HG03469 (cell line): Measurements from ENCODE around the gene TBX20.

Experiments
- ATAC-seq: cut with Tn5 transposase; IDR thresholded peaks from one replicate; pipeline ENCODE4 v1.9.1; 2021; ENCODE audit warnings: mild to moderate bottlenecking, moderate library complexity, moderate number of reproducible peaks; ENCODE audit not compliant: unreplicated experiment

Gene TBX20

GRCh38 chr7:35253710-35254495 lies at the start of gene TBX20:
Gene TBX20, minus strand, starts transcription at chr7:35254100. Its CDS starts 480 bp downstream, at chr7:35253620.
- ATAC-seq, result no peak

- ATAC-seq, result no peak
These were observed 35.5 kb upstream of the TBX20 start for GRCh38 chr7:35289376-35289775.

DNA sequence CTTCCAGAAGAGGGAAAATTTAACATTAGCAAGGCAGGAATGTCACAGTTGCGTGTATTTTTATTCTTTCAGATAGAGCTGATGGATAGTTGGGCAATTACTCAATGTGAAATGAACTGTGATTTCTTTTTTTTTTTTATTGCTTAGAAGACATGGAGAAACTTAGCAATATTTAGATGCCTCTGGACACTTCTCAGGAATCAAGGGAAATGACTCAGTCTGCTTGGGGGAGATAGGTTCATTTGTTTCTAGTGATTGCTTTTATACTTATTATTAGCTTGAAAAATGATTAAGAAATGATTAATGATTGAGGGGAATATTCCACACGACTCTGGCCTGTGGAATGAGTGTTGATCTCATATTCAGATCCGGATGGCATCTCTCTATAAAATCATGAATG lies 33.1 kb upstream of the TBX20 start:
- ATAC-seq, result no peak

GRCh38 chr7:35286422-35286821 lies 32.5 kb upstream of the TBX20 start:
- no peak for ATAC-seq

GRCh38 chr7:35285799-35286198 lies 31.9 kb upstream of the TBX20 start:
- no peak for ATAC-seq

GRCh38 chr7:35280902-35281301 lies 27.0 kb upstream of the TBX20 start:
- no peak for ATAC-seq

DNA sequence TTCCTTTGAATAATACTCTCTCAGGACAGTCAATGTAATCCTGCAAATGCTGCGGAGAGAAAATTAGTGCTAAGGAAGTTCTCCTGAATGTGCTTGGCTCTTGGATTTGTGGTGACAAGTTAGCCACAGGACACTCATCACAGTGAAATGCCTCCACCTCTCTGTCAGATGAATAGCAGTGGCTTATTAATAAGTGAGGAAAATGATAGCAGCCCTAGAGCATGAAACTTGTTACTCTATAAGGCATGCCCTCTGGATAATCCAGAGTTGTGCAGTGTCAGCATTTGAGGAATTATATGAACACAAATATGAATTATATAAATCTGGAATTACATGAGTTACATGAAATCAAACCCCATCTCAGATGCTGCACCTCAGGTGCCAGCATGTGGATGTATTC lies 23.5 kb upstream of the TBX20 start:
- no peak for ATAC-seq

GRCh38 chr7:35272246-35272645 lies 18.3 kb upstream of the TBX20 start:
- ATAC-seq, result no peak

DNA sequence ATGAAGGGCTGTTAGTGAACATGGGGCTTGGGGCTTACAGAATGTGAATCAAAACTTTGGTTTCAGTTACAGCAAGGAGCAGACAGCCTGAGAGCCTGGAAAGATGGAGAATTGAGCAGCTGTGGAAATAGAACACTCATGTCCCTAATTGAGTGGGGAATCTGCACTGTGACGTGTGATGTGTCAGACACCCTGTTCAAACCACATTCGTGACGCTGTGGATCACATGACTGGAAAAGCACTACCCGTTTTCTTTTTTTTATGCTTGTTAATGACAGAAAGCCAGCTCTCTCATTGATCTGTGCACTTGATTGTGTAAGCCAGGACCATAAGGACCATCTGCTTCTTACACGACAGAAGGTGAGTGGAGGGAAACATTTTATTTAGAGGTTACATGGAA lies 15.1 kb upstream of the TBX20 start:
- ATAC-seq, result no peak

- ATAC-seq, result no peak
These were observed 13.5 kb upstream of the TBX20 start for GRCh38 chr7:35267411-35267810.

- ATAC-seq, result no peak
These were observed 9.5 kb upstream of the TBX20 start for GRCh38 chr7:35263396-35263795.

- no peak for ATAC-seq
These were observed 7.8 kb upstream of the TBX20 start for GRCh38 chr7:35261476-35262285.

- no peak for ATAC-seq
These were observed 7.1 kb upstream of the TBX20 start for GRCh38 chr7:35261041-35261440.

DNA sequence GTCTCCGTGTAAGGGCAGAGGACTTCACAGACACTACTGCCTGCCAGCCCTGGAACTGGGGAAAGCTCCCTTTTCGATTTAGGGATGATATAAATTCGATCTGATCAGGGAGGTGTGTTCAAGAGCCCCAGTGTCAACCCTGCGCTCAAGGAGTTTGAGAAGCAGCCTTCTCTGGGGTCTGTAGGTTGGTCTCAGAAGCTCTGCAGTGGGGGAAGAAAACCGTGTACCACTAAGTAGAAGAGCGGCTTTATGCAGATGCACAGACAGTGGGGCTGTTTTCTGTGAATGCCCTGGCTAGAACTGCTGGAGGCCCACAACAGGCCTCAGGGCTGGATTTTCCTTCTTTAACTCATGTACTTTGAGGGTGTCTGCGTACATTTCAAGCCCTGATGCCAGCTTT lies 6.3 kb upstream of the TBX20 start:
- no peak for ATAC-seq

- ATAC-seq, result no peak
These were observed 5.6 kb upstream of the TBX20 start for GRCh38 chr7:35259523-35259908.

- no peak for ATAC-seq
These were observed 5.1 kb upstream of the TBX20 start for GRCh38 chr7:35258868-35259522.

- ATAC-seq, result no peak
These were observed 4.4 kb upstream of the TBX20 start for GRCh38 chr7:35258125-35258867.

- ATAC-seq, result no peak
These were observed 3.6 kb upstream of the TBX20 start for GRCh38 chr7:35257251-35258124.

GRCh38 chr7:35256256-35257175 lies 2.6 kb upstream of the TBX20 start:
- ATAC-seq, result no peak
